Measurements from ENCODE around the gene GIGYF1.

GIGYF1 gene

GRCh38 chr7:100683659-100684533 lies 10.2 kb downstream of the GIGYF1 start:
- DNase-seq (ENCODE audit: low spot score): no peak

- no peak for DNase-seq (ENCODE audit: low spot score)
Observed at GRCh38 chr7:100682991-100683658, 10.9 kb downstream of the GIGYF1 start.

- no peak for DNase-seq (ENCODE audit: low spot score)
Observed at GRCh38 chr7:100682228-100682741, 11.8 kb downstream of the GIGYF1 start.

- no peak for DNase-seq (ENCODE audit: low spot score)
Observed at GRCh38 chr7:100681491-100682227, 12.4 kb downstream of the GIGYF1 start.

GRCh38 chr7:100680576-100681271 lies 13.3 kb downstream of the GIGYF1 start:
- DNase-seq (ENCODE audit: low spot score): no peak

GRCh38 chr7:100679927-100680575 lies 14.0 kb downstream of the GIGYF1 start:
- DNase-seq (ENCODE audit: low spot score): no peak

GRCh38 chr7:100679129-100679926 lies 14.7 kb downstream of the GIGYF1 start:
- DNase-seq (ENCODE audit: low spot score): no peak

GRCh38 chr7:100678291-100678984 lies 15.6 kb downstream of the GIGYF1 start:
- DNase-seq (ENCODE audit: low spot score): no peak

- no peak for DNase-seq (ENCODE audit: low spot score)
Observed at GRCh38 chr7:100677308-100678267, 16.5 kb downstream of the GIGYF1 start.

GRCh38 chr7:100676501-100677306 lies 17.3 kb downstream of the GIGYF1 start:
- no peak for DNase-seq (ENCODE audit: low spot score)

- peak; percentile 71 for DNase-seq (ENCODE audit: low spot score)
Observed at GRCh38 chr7:100675581-100676350, 18.3 kb downstream of the GIGYF1 start.

- DNase-seq (ENCODE audit: low spot score): no peak
Observed at GRCh38 chr7:100675105-100675451, 19.0 kb downstream of the GIGYF1 start.

GRCh38 chr7:100674411-100675104 lies 19.5 kb downstream of the GIGYF1 start:
- DNase-seq (ENCODE audit: low spot score): no peak

GRCh38 chr7:100673942-100674410 lies 20.1 kb downstream of the GIGYF1 start:
- DNase-seq (ENCODE audit: low spot score): no peak

GRCh38 chr7:100673302-100673941 lies 20.6 kb downstream of the GIGYF1 start, which contains the start of gene GNB2:
TSS of gene GNB2 (plus strand) at chr7:100673740. CDS start at chr7:100676266, 2,526 bp downstream.
- DNase-seq (ENCODE audit: low spot score): peak; percentile 98

All from globus pallidus (tissue), 1 donor.